Smooth muscle cell (in vitro differentiated cells): Measurements from ENCODE around the gene HBS1L. TPM values are rescaled to one million over a fixed set of nuclear protein-coding genes. Genes with fewer than 3 reads are reported as not detected.

Source experiments
- DNase-seq: peaks from one replicate; lab custom pipeline; 2025; ENCODE audit not compliant: unreplicated experiment; lab: John Stamatoyannopoulos, UW
- H2AFZ ChIP-seq: fragments of 200-600 bp; sonication (generic); 2 replicates; pipeline ENCODE4 v1.6.0; 2016; ENCODE audit warnings: antibody characterized with exemption, low read depth, mild to moderate bottlenecking
- H3F3A ChIP-seq: fragments of 200-600 bp; sonication (generic); 2 replicates; pipeline ENCODE4 v1.6.0; 2017; ENCODE audit warnings: antibody characterized with exemption, low read depth
- H3K27ac ChIP-seq: fragments of 200-600 bp; sonication (generic); 2 replicates; pipeline ENCODE4 v1.5.1; 2016; ENCODE audit warnings: low read depth, mild to moderate bottlenecking
- H3K27me3 ChIP-seq: fragments of 200-600 bp; sonication (generic); 2 replicates; pipeline ENCODE4 v1.6.1; 2016; ENCODE audit warnings: low read depth, mild to moderate bottlenecking
- H3K36me3 ChIP-seq: fragments of 200-600 bp; sonication (generic); 2 replicates; pipeline ENCODE4 v1.5.1; 2016; ENCODE audit warnings: low read depth
- H3K4me1 ChIP-seq: fragments of 200-600 bp; sonication (generic); 2 replicates; pipeline ENCODE4 v1.5.1; 2016; ENCODE audit warnings: low read depth
- H3K4me2 ChIP-seq: fragments of 200-600 bp; sonication (generic); 2 replicates; pipeline ENCODE4 v1.6.0; 2016; ENCODE audit warnings: mild to moderate bottlenecking
- H3K4me3 ChIP-seq: fragments of 200-600 bp; sonication (generic); 2 replicates; pipeline ENCODE4 v1.5.1; 2016; ENCODE audit warnings: mild to moderate bottlenecking
- H3K79me2 ChIP-seq: fragments of 200-600 bp; sonication (generic); 2 replicates; pipeline ENCODE4 v1.6.0; 2016; ENCODE audit warnings: low read depth, mild to moderate bottlenecking
- H3K9ac ChIP-seq: fragments of 200-600 bp; sonication (generic); 2 replicates; pipeline ENCODE4 v1.6.0; 2016; ENCODE audit warnings: low read depth
- H3K9me3 ChIP-seq: fragments of 200-600 bp; sonication (generic); replicated peaks from 2 replicates; pipeline ENCODE4 v1.5.1; 2016; ENCODE audit warnings: low read depth
- H4K20me1 ChIP-seq: fragments of 200-600 bp; sonication (generic); 2 replicates; pipeline ENCODE4 v1.6.0; 2016; ENCODE audit warnings: low read depth
- WGBS: methylation state at CpG from one replicate; pipeline ENCODE4 v1.1.7; 2016; ENCODE audit warnings: low lambda C conversion rate; 5-methylcytosine and 5-hydroxymethylcytosine counted together
- polyA plus RNA-seq: library from polyadenylated mRNA; unstranded; fragments of >200 nt; fragmentation: Nextera tagmentation; extraction: Ambion mirVana; gene quantifications from 2 replicates; pipeline ENCODE4 v1.2.1, GENCODE V29; 2016
- total RNA-seq: library from RNA; depleted of rRNA; stranded (reverse); fragments of >200 nt; gene quantifications from 2 replicates; pipeline ENCODE4 v1.2.3, GENCODE V29; 2014
- TF ChIP-seq, protein P1 (sequence below): fragments of 200-600 bp; sonication (generic); IDR thresholded peaks from 2 replicates; pipeline ENCODE4 v1.5.1; 2017; ENCODE audit warnings: borderline replicate concordance, mild to moderate bottlenecking, antibody characterized with exemption; ENCODE audit not compliant: insufficient read depth, poor library complexity, severe bottlenecking

Gene HBS1L
- total and polyA plus RNA-seq, 2 experiments from 2014 or later = 64.3 to 84.8 TPM

DNA sequence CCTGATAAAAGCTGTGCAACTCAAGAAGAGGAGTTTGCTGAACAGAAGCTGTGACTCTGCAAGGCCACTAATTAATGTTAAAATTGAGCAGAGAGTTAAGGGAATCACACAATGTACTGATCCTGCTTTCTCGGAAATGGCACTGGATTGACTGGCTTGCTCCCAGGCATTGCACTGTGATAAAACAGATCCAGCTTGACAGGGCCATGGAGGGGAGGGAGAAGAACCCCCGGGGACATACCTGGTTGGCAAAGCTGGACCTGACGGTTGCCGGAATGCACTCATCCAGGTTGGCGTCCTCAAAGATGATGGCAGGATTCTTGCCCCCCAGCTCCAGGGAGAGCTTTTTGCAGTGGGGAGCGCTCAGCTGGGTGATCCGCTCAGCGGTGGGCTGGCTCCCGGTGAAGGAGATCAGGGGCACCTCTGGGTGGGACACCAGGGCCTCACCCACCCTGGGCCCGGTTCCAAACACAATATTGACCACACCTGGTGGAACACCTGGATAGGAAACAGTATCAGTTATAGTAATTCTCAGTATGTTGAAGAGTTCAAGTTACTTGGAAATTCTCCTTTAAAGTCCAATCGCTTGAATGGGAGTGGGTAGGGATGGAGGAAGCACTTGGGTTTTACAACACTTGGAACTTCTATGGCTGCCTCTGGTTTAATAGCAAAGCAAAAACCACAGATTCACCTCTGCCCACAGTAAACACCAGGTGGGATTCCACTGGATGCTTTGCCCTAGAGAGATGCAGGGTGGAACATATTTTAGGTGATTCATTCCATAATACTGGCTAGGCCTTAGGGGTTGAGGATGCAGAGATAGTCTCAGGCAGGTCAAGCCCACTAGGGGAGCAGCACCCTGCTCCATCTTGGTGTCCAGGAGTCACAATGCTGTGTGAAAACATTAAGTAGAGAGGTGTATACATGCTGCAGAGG is 121.8 kb downstream of the HBS1L start:
- Histone ChIP-seq H3K9ac (no peak overlapping the region), H3K36me3 (no peaks in the 10 kb centered on the region), H3K4me1 (no peaks in the 10 kb centered on the region), H3K27me3 (no peaks in the 10 kb centered on the region), H2AFZ (no peak overlapping the region), H3F3A (no peaks in the 10 kb centered on the region), H3K79me2 (no peaks in the 10 kb centered on the region), H3K4me2 (no peak overlapping the region), H3K9me3 (no peaks in the 10 kb centered on the region), H3K27ac (no peak overlapping the region), H3K4me3 (no peak overlapping the region), H4K20me1 (no peaks in the 10 kb centered on the region)
- no peak for DNase-seq
- TF ChIP-seq, protein P1, sequence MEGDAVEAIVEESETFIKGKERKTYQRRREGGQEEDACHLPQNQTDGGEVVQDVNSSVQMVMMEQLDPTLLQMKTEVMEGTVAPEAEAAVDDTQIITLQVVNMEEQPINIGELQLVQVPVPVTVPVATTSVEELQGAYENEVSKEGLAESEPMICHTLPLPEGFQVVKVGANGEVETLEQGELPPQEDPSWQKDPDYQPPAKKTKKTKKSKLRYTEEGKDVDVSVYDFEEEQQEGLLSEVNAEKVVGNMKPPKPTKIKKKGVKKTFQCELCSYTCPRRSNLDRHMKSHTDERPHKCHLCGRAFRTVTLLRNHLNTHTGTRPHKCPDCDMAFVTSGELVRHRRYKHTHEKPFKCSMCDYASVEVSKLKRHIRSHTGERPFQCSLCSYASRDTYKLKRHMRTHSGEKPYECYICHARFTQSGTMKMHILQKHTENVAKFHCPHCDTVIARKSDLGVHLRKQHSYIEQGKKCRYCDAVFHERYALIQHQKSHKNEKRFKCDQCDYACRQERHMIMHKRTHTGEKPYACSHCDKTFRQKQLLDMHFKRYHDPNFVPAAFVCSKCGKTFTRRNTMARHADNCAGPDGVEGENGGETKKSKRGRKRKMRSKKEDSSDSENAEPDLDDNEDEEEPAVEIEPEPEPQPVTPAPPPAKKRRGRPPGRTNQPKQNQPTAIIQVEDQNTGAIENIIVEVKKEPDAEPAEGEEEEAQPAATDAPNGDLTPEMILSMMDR = no peak
- WGBS = 90% methylated on average over 11 of the region's 11 CpGs

DNA sequence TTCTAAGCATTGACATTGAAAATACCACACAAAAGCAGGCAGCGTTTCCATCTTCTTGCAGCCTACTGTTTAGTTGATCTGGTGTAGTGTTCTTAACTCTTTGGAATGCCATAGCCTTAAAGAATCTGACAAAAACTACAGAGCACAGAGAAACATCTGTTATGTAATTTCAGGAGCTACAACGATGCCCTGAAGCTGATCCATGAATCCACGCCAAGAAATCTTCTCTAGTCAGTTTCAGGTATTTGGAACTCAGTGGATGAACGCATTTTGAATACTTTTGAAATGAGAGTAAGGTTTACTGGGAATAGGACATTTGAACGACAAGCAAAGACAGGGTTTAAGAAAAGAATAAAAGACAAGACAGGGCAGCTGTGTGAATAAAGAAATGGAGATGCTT is 122.5 kb downstream of the HBS1L start:
- DNase-seq = no peak
- H3K9me3 ChIP-seq = no peaks in the 10 kb centered on the region
- H3K79me2 ChIP-seq = no peaks in the 10 kb centered on the region
- H3K4me2 ChIP-seq = no peak overlapping the region
- no peak overlapping the region for H3K4me3 ChIP-seq
- no peaks in the 10 kb centered on the region for H3K4me1 ChIP-seq
- TF ChIP-seq, protein P1 = no peak
- WGBS = 71% methylated on average over 5 of the region's 5 CpGs
- no peaks in the 10 kb centered on the region for H3K36me3 ChIP-seq
- H3K9ac ChIP-seq = no peak overlapping the region
- no peak overlapping the region for H3K27ac ChIP-seq
- no peak overlapping the region for H2AFZ ChIP-seq
- H4K20me1 ChIP-seq = no peaks in the 10 kb centered on the region
- H3K27me3 ChIP-seq = no peaks in the 10 kb centered on the region
- H3F3A ChIP-seq = no peaks in the 10 kb centered on the region

DNA sequence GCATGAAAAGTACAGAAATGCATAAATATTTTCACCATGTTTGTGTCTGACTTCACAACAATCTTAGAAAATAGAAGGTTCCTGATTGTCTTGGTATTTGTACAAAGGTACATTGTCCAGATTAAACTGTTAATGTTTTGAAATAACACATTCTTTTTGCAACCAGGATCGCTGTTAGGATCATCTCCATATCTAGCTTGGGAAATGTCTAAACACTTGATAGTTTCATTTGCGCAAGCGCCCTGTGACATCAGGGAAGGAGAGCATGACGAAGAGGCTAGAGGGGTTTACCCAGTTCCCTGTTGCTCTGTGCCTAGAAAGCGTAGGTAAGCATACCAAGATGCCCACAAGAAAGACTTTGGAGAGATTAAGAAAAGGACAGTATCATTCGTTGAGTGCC is 124.2 kb downstream of the HBS1L start:
- no peaks in the 10 kb centered on the region for H4K20me1 ChIP-seq
- no peaks in the 10 kb centered on the region for H3K79me2 ChIP-seq
- DNase-seq = no peak
- no peaks in the 10 kb centered on the region for H3K27me3 ChIP-seq
- TF ChIP-seq, protein P1 = no peak
- no peaks in the 10 kb centered on the region for H3F3A ChIP-seq
- no peak overlapping the region for H3K4me3 ChIP-seq
- H2AFZ ChIP-seq = no peak overlapping the region
- H3K36me3 ChIP-seq = no peaks in the 10 kb centered on the region
- no peak overlapping the region for H3K9ac ChIP-seq
- WGBS = 91% methylated on average over 6 of the region's 6 CpGs
- H3K27ac ChIP-seq = no peak overlapping the region
- H3K4me1 ChIP-seq = no peaks in the 10 kb centered on the region
- H3K4me2 ChIP-seq = no peak overlapping the region
- H3K9me3 ChIP-seq = no peaks in the 10 kb centered on the region
